Measurements from ENCODE around the gene KIF3A.

DNA sequence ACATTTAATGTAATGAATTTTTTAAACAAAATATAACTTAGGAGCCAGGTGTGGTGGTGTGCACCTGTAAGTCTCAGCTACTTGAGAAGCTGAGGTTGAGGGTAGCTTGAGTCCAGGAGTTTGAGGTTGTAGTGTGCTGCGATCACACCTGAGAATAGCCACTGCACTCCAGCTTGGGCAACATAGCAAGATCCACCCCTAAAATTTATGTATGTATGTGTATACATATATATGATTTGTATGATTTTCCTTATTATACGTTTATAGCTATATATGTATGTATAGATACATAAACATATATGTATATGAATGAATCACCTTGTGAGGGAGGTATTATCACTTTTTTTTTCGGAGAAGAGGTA lies 9.2 kb upstream of the KIF3A start:
- TF ChIP-seq, protein P1, sequence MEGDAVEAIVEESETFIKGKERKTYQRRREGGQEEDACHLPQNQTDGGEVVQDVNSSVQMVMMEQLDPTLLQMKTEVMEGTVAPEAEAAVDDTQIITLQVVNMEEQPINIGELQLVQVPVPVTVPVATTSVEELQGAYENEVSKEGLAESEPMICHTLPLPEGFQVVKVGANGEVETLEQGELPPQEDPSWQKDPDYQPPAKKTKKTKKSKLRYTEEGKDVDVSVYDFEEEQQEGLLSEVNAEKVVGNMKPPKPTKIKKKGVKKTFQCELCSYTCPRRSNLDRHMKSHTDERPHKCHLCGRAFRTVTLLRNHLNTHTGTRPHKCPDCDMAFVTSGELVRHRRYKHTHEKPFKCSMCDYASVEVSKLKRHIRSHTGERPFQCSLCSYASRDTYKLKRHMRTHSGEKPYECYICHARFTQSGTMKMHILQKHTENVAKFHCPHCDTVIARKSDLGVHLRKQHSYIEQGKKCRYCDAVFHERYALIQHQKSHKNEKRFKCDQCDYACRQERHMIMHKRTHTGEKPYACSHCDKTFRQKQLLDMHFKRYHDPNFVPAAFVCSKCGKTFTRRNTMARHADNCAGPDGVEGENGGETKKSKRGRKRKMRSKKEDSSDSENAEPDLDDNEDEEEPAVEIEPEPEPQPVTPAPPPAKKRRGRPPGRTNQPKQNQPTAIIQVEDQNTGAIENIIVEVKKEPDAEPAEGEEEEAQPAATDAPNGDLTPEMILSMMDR (IDR thresholded peaks at IDR 0.05; ENCODE audit: insufficient read depth, low read depth, low read length), result no peak
- no peak for TF ChIP-seq EZH2 (IDR thresholded peaks at IDR 0.05; ENCODE audit: insufficient read depth, low read length)

Data from astrocyte (in vitro differentiated cells and primary cell).